Bronchial epithelial cell (primary cell): ENCODE data around the gene WFDC1. TPM values are rescaled to one million over a fixed set of nuclear protein-coding genes. Genes with fewer than 3 reads are reported as not detected.

Experiments
- DNase-seq: peaks from one replicate; pipeline ENCODE4 v3.0.0-alpha.2; 2010; ENCODE audit warnings: low read depth
- FAIRE-seq: peaks from 2 replicates; lab custom pipeline; 2011; peaks lifted over from hg19 to GRCh38; lab: Jason Lieb, UNC
- H3K27me3 ChIP-seq: 2 replicates; pipeline ENCODE4 v1.5.1; 2011; ENCODE audit warnings: low read length; ENCODE audit not compliant: control insufficient read depth, insufficient read depth
- H3K36me3 ChIP-seq: 2 replicates; pipeline ENCODE4 v1.5.1; 2011; ENCODE audit warnings: low read length; ENCODE audit not compliant: control insufficient read depth, insufficient read depth
- H3K4me3 ChIP-seq: 2 replicates; pipeline ENCODE4 v1.5.1; 2011; ENCODE audit warnings: mild to moderate bottlenecking, low read depth, low read length, control low read depth
- CTCF ChIP-seq: IDR thresholded peaks from 2 replicates; pipeline ENCODE4 v1.5.1; 2011; ENCODE audit warnings: mild to moderate bottlenecking, moderate library complexity, low read length, control low read depth, inconsistent platforms; ENCODE audit not compliant: insufficient read depth, severe bottlenecking
- total RNA-seq: library from RNA; depleted of rRNA; stranded (reverse); fragments of >200 nt; gene quantifications from 2 replicates; pipeline ENCODE4 v1.2.1, GENCODE V29; 2014

Gene WFDC1
- total RNA-seq, 1 donor from 2014 or later: not detected

- no peak for TF ChIP-seq CTCF
- FAIRE-seq: no peak
- no peak for DNase-seq
- H3K27me3 ChIP-seq: peaks cover 2% of the 10 kb centered on the region
- no peak overlapping the region for H3K4me3 ChIP-seq
- H3K36me3 ChIP-seq: no peaks in the 10 kb centered on the region
These were observed 33.7 kb upstream of the WFDC1 start for GRCh38 chr16:84260766-84261554.

- H3K36me3 ChIP-seq: no peaks in the 10 kb centered on the region
- DNase-seq (no peak), FAIRE-seq (no peak)
- H3K27me3 ChIP-seq: no peaks in the 10 kb centered on the region
- TF ChIP-seq CTCF: no peak
- no peak overlapping the region for H3K4me3 ChIP-seq
These were observed 32.6 kb upstream of the WFDC1 start for GRCh38 chr16:84262031-84262430.

GRCh38 chr16:84262939-84263338, 31.7 kb upstream of the WFDC1 start:
- FAIRE-seq: no peak
- TF ChIP-seq CTCF: no peak
- no peak for DNase-seq
- no peaks in the 10 kb centered on the region for H3K36me3 ChIP-seq
- no peak overlapping the region for H3K4me3 ChIP-seq
- H3K27me3 ChIP-seq: peaks cover 1% of the 10 kb centered on the region

- no peaks in the 10 kb centered on the region for H3K36me3 ChIP-seq
- TF ChIP-seq CTCF: no peak
- peak; percentile 28 for FAIRE-seq
- peak; percentile 71 for DNase-seq
- peaks cover 1% of the 10 kb centered on the region for H3K27me3 ChIP-seq
- H3K4me3 ChIP-seq: no peak overlapping the region
These were observed 28.2 kb upstream of the WFDC1 start for GRCh38 chr16:84266451-84266850.

- H3K36me3 ChIP-seq: no peaks in the 10 kb centered on the region
- FAIRE-seq: no peak
- no peak overlapping the region for H3K4me3 ChIP-seq
- peaks cover 1% of the 10 kb centered on the region for H3K27me3 ChIP-seq
- no peak for DNase-seq
- TF ChIP-seq CTCF: no peak
These were observed 27.3 kb upstream of the WFDC1 start for GRCh38 chr16:84267380-84267779.
